GM23338 (cell line): ENCODE measurements around the gene STOML3. TPM values are rescaled to one million over a fixed set of nuclear protein-coding genes. Genes with fewer than 3 reads are reported as not detected.

Experiments
- ATAC-seq: fragments of 200-7000 bp; cut with Tn5 transposase; 3 replicates; pipeline ENCODE4 v1.9.1; 2020
- DNase-seq: peaks from one replicate; pipeline ENCODE4 v3.0.0-alpha.2; 2015; ENCODE audit warnings: low spot score
- H2AFZ ChIP-seq: fragments of 200-600 bp; sonication (generic); 2 replicates; pipeline ENCODE4 v1.8.0; 2016; ENCODE audit warnings: antibody characterized with exemption, mild to moderate bottlenecking, moderate library complexity
- H3F3A ChIP-seq: fragments of 200-600 bp; sonication (generic); replicated peaks from 2 replicates; pipeline ENCODE4 v1.8.0; 2017; ENCODE audit warnings: antibody characterized with exemption, mixed run types, low read depth
- H3K27ac ChIP-seq: fragments of 200-600 bp; sonication (generic); 2 replicates; pipeline ENCODE4 v1.6.1; 2016; ENCODE audit warnings: low read depth
- H3K27me3 ChIP-seq: fragments of 200-600 bp; sonication (generic); 2 replicates; pipeline ENCODE4 v1.8.0; 2016; ENCODE audit warnings: mild to moderate bottlenecking, mixed run types, moderate library complexity; ENCODE audit not compliant: insufficient read depth
- H3K36me3 ChIP-seq: fragments of 200-600 bp; sonication (generic); 2 replicates; pipeline ENCODE4 v1.8.0; 2016; ENCODE audit warnings: mild to moderate bottlenecking; ENCODE audit not compliant: insufficient read depth
- H3K4me1 ChIP-seq: fragments of 200-600 bp; sonication (generic); 2 replicates; pipeline ENCODE4 v1.8.0; 2016; ENCODE audit warnings: mild to moderate bottlenecking, moderate library complexity; ENCODE audit not compliant: insufficient read depth
- H3K4me2 ChIP-seq: fragments of 200-600 bp; sonication (generic); 2 replicates; pipeline ENCODE4 v1.7.1; 2017; ENCODE audit warnings: mixed run types
- H3K4me3 ChIP-seq: fragments of 200-600 bp; sonication (generic); 2 replicates; pipeline ENCODE4 v1.6.1; 2016; ENCODE audit warnings: mixed run types
- H3K79me2 ChIP-seq: fragments of 200-600 bp; sonication (generic); replicated peaks from 2 replicates; pipeline ENCODE4 v1.8.0; 2017; ENCODE audit warnings: mild to moderate bottlenecking; ENCODE audit not compliant: insufficient read depth
- H3K9me2 ChIP-seq: fragments of 200-600 bp; sonication (generic); 2 replicates; pipeline ENCODE4 v1.8.0; 2017; ENCODE audit not compliant: insufficient read depth
- H4K20me1 ChIP-seq: fragments of 200-600 bp; sonication (generic); replicated peaks from 2 replicates; pipeline ENCODE4 v1.8.0; 2017; ENCODE audit warnings: mild to moderate bottlenecking; ENCODE audit not compliant: insufficient read depth
- H3K27ac Mint-ChIP-seq: 2 replicates; pipeline ENCODE4 v1.8.0; 2020; ENCODE audit warnings: inconsistent platforms, mild to moderate bottlenecking, moderate library complexity, mixed read lengths
- H3K27me3 Mint-ChIP-seq: 3 replicates; pipeline ENCODE4 v1.8.0; 2022; ENCODE audit warnings: low read depth, mild to moderate bottlenecking, moderate library complexity, mixed read lengths, inconsistent platforms; ENCODE audit not compliant: insufficient read depth, poor library complexity
- H3K36me3 Mint-ChIP-seq: 3 replicates; pipeline ENCODE4 v1.8.0; 2021; ENCODE audit warnings: low read depth, mild to moderate bottlenecking, inconsistent platforms, moderate library complexity, mixed read lengths
- H3K4me1 Mint-ChIP-seq: 3 replicates; pipeline ENCODE4 v1.8.0; 2020; ENCODE audit warnings: mild to moderate bottlenecking, inconsistent platforms, mixed read lengths
- H3K4me3 Mint-ChIP-seq: 3 replicates; pipeline ENCODE4 v1.8.0; 2021; ENCODE audit warnings: moderate library complexity, mild to moderate bottlenecking, inconsistent platforms, mixed read lengths
- H3K9me3 Mint-ChIP-seq: 3 replicates; pipeline ENCODE4 v1.8.0; 2020; ENCODE audit warnings: moderate library complexity, mild to moderate bottlenecking, inconsistent platforms, mixed read lengths
- CREB1 ChIP-seq: fragments of 250-450 bp; sonication (Bioruptor Pico); IDR thresholded peaks from 2 replicates; pipeline ENCODE4 v1.5.0; 2020; ENCODE audit warnings: low read depth, mild to moderate bottlenecking, moderate library complexity
- CTCF ChIP-seq, 2 experiments: fragments of 200-600 bp in 1 of 2; sonication (generic) in 1 of 2; conservative IDR thresholded peaks; 2 replicates each; pipeline versions ENCODE4 v1.5.1 to v1.6.1; 2016 to 2017; ENCODE audit warnings: antibody characterized with exemption in 2 of 2, low read depth in 2 of 2, mild to moderate bottlenecking in 2 of 2, moderate library complexity in 1 of 2
- ETS1 ChIP-seq: IDR thresholded peaks from 2 replicates; pipeline ENCODE4 v1.6.1; 2016; ENCODE audit warnings: antibody characterized with exemption
- EZH2 ChIP-seq: fragments of 200-600 bp; sonication (generic); IDR thresholded peaks from one replicate; pipeline ENCODE4 v1.8.0; 2017; ENCODE audit warnings: antibody characterized with exemption, mild to moderate bottlenecking, low read depth; ENCODE audit not compliant: unreplicated experiment
- EZH2phosphoT487 ChIP-seq: fragments of 200-600 bp; sonication (generic); IDR thresholded peaks from one replicate; pipeline ENCODE4 v1.8.1; 2018; ENCODE audit warnings: antibody characterized with exemption; ENCODE audit not compliant: unreplicated experiment
- JUNB ChIP-seq: IDR thresholded peaks from one replicate; pipeline ENCODE4 v1.6.1; 2016; ENCODE audit warnings: antibody characterized with exemption; ENCODE audit not compliant: unreplicated experiment
- NANOG ChIP-seq: IDR thresholded peaks from 2 replicates; pipeline ENCODE4 v1.6.1; 2016; ENCODE audit warnings: antibody characterized with exemption, borderline replicate concordance
- POLR2AphosphoS5 ChIP-seq: IDR thresholded peaks from 2 replicates; pipeline ENCODE4 v1.6.1; 2016; ENCODE audit warnings: antibody characterized with exemption, low read depth
- REST ChIP-seq: IDR thresholded peaks from one replicate; pipeline ENCODE4 v1.6.1; 2018; ENCODE audit warnings: antibody characterized with exemption; ENCODE audit not compliant: unreplicated experiment
- STAT1 ChIP-seq: IDR thresholded peaks from one replicate; pipeline ENCODE4 v1.6.1; 2016; ENCODE audit warnings: antibody characterized with exemption; ENCODE audit not compliant: unreplicated experiment
- ZNF114 ChIP-seq: fragments of 250-450 bp; sonication (Bioruptor Pico); IDR thresholded peaks from 2 replicates; pipeline ENCODE4 v1.5.0; 2020; ENCODE audit warnings: mild to moderate bottlenecking, moderate library complexity
- ZNF331 ChIP-seq: fragments of 250-450 bp; sonication (Bioruptor Pico); IDR thresholded peaks from 2 replicates; pipeline ENCODE4 v1.5.0; 2020; ENCODE audit warnings: low read depth, mild to moderate bottlenecking, moderate library complexity
- ZNF462 ChIP-seq: fragments of 250-450 bp; sonication (Bioruptor Pico); IDR thresholded peaks from 2 replicates; pipeline ENCODE4 v1.5.0; 2020; ENCODE audit warnings: mild to moderate bottlenecking, moderate library complexity
- polyA plus RNA-seq: library from polyadenylated mRNA; unstranded; fragments of >200 nt; fragmentation: Nextera tagmentation; extraction: Ambion mirVana; gene quantifications from 2 replicates; pipeline ENCODE4 v1.2.1, GENCODE V29; 2016
- total RNA-seq: library from RNA; depleted of rRNA; stranded (reverse); fragments of >200 nt; shearing (Covaris generic); gene quantifications from 2 replicates; pipeline ENCODE4 v1.2.3, GENCODE V29; 2014

Gene STOML3
- total and polyA plus RNA-seq, 2 experiments from 2014 or later, result not detected

GRCh38 chr13:38951525-38952313 is 38.9 kb downstream of the STOML3 start:
- TF ChIP-seq REST (no peak), POLR2AphosphoS5 (no peak), STAT1 (no peak), JUNB (no peak), ETS1 (no peak), ZNF114 (no peak), EZH2phosphoT487 (no peak), CTCF (conservative IDR thresholded peaks at IDR 0.05; ENCODE audit: low read depth in 2 of 2) (no peak), ZNF462 (CRISPR knock-in tag) (no peak), CREB1 (CRISPR knock-in tag) (no peak), ZNF331 (CRISPR knock-in tag) (no peak), EZH2 (no peak), NANOG (no peak)
- no peak overlapping the region for H3K4me2 ChIP-seq

More at GRCh38 chr13:38951525-38952313, 38.9 kb downstream of the STOML3 start:
- H3K36me3 ChIP-seq, result no peaks in the 10 kb centered on the region
- no peaks in the 10 kb centered on the region for H3K36me3 Mint-ChIP-seq
- no peak overlapping the region; the same call in 1 of the 2 replicates for H3K27ac Mint-ChIP-seq
- H3K27me3 ChIP-seq, result no peaks in the 10 kb centered on the region
- no peak overlapping the region for H3K27ac ChIP-seq
- no peaks in the 10 kb centered on the region for H3K79me2 ChIP-seq
- ATAC-seq (peak; percentile 42; the same call in 2 of the 3 replicates), DNase-seq (no peak)
- no peaks in the 10 kb centered on the region for H4K20me1 ChIP-seq
- H3K4me1 ChIP-seq, result no peaks in the 10 kb centered on the region
- no peaks in the 10 kb centered on the region for H3K9me3 Mint-ChIP-seq
- no peaks in the 10 kb centered on the region for H3K27me3 Mint-ChIP-seq
- peaks cover 6% of the 10 kb centered on the region for H3K9me2 ChIP-seq
- H3K4me1 Mint-ChIP-seq, result peaks cover 14% of the 10 kb centered on the region
- 0 out of 2 replicates have a peak overlapping the region, but pooled peaks have one; percentile 15 for H2AFZ ChIP-seq
- H3K4me3 ChIP-seq, result no peak overlapping the region
- H3K4me3 Mint-ChIP-seq, result no peak overlapping the region
- no peaks in the 10 kb centered on the region for H3F3A ChIP-seq
